ENCODE results near the gene TTC28.

GRCh38 chr22:27934069-27934468, 745.6 kb downstream of the TTC28 start:
- TF ChIP-seq REST (IDR thresholded peaks at IDR 0.05; ENCODE audit: low read depth, low read length), result no peak
- TF ChIP-seq CTCF (IDR thresholded peaks at IDR 0.05 in 2 of 3, conservative IDR thresholded peaks at IDR 0.05 in 1 of 3; ENCODE audit: control insufficient read depth in 2 of 3, extremely low read depth in 1 of 3, insufficient read depth in 1 of 3, low read depth in 3 of 3, low read length in 3 of 3), result no peak
- no peak for TF ChIP-seq IRF5 (IDR thresholded peaks at IDR 0.05; ENCODE audit: borderline replicate concordance)
- TF ChIP-seq RFX5 (IDR thresholded peaks at IDR 0.05; ENCODE audit: low read depth, low read length), result no peak
- TF ChIP-seq SP1 (IDR thresholded peaks at IDR 0.05; ENCODE audit: low read depth, low read length), result no peak
- TF ChIP-seq POLR2A (IDR thresholded peaks at IDR 0.05; ENCODE audit: low read depth, low read length), result no peak
- TF ChIP-seq MAX (IDR thresholded peaks at IDR 0.05; ENCODE audit: low read depth, low read length), result no peak
- TF ChIP-seq RELA (IDR thresholded peaks at IDR 0.05; ENCODE audit: borderline replicate concordance, partially characterized antibody), result no peak
- no peak for TF ChIP-seq ZSCAN29 (IDR thresholded peaks at IDR 0.05)
- no peak for TF ChIP-seq E4F1 (IDR thresholded peaks at IDR 0.05; ENCODE audit: borderline replicate concordance, partially characterized antibody)
- TF ChIP-seq BCL11A (IDR thresholded peaks at IDR 0.05; ENCODE audit: low read depth, low read length), result no peak

All from GM12878 (cell line).